MM.1S (cell line): ENCODE measurements around the gene GRIN3A.

Source experiments
- DNase-seq: peaks from one replicate; pipeline ENCODE4 v3.0.0-alpha.2; 2015
- H2AFZ ChIP-seq: fragments of 300-600 bp; sonication (generic); 2 replicates; pipeline ENCODE4 v1.6.0; 2016; ENCODE audit warnings: antibody characterized with exemption, low read length
- H3F3A ChIP-seq: fragments of 300-600 bp; sonication (generic); 2 replicates; pipeline ENCODE4 v1.6.1; 2016; ENCODE audit warnings: mild to moderate bottlenecking, antibody characterized with exemption, low read length, moderate library complexity, mixed read lengths; ENCODE audit not compliant: insufficient read depth
- H3K27ac ChIP-seq: fragments of 300-600 bp; sonication (generic); 2 replicates; pipeline ENCODE4 v1.5.1; 2016; ENCODE audit warnings: mild to moderate bottlenecking, low read length
- H3K27me3 ChIP-seq: fragments of 300-600 bp; sonication (generic); replicated peaks from 2 replicates; pipeline ENCODE4 v1.6.0; 2016; ENCODE audit warnings: low read length; ENCODE audit not compliant: insufficient read depth
- H3K36me3 ChIP-seq: fragments of 300-600 bp; sonication (generic); replicated peaks from 2 replicates; pipeline ENCODE4 v1.6.1; 2016; ENCODE audit warnings: mild to moderate bottlenecking, low read length, mixed read lengths; ENCODE audit not compliant: insufficient read depth
- H3K4me1 ChIP-seq: fragments of 300-600 bp; sonication (generic); 2 replicates; pipeline ENCODE4 v1.6.1; 2016; ENCODE audit warnings: low read length, mixed read lengths
- H3K4me2 ChIP-seq: fragments of 300-600 bp; sonication (generic); 2 replicates; pipeline ENCODE4 v1.6.0; 2016; ENCODE audit warnings: low read depth, low read length
- H3K4me3 ChIP-seq: fragments of 300-600 bp; sonication (generic); 2 replicates; pipeline ENCODE4 v1.5.1; 2016; ENCODE audit warnings: low read length, mixed read lengths
- H3K79me2 ChIP-seq: fragments of 300-600 bp; sonication (generic); 2 replicates; pipeline ENCODE4 v1.6.1; 2016; ENCODE audit warnings: mixed run types, low read length, mixed read lengths
- H3K9ac ChIP-seq: fragments of 300-600 bp; sonication (generic); 2 replicates; pipeline ENCODE4 v1.6.1; 2016; ENCODE audit warnings: low read length, mixed read lengths
- H3K9me2 ChIP-seq: fragments of 300-600 bp; sonication (generic); replicated peaks from 2 replicates; pipeline ENCODE4 v1.6.1; 2016; ENCODE audit warnings: mild to moderate bottlenecking, low read length, mixed read lengths; ENCODE audit not compliant: insufficient read depth
- H3K9me3 ChIP-seq: fragments of 300-600 bp; sonication (generic); replicated peaks from 2 replicates; pipeline ENCODE4 v1.6.1; 2016; ENCODE audit warnings: mild to moderate bottlenecking, low read length, mixed read lengths; ENCODE audit not compliant: insufficient read depth
- H4K20me1 ChIP-seq: fragments of 300-600 bp; sonication (generic); 2 replicates; pipeline ENCODE4 v1.6.1; 2016; ENCODE audit warnings: mild to moderate bottlenecking, low read length, moderate library complexity, mixed read lengths; ENCODE audit not compliant: insufficient read depth
- EZH2 ChIP-seq: fragments of 300-600 bp; sonication (generic); optimal IDR thresholded peaks from 2 replicates; pipeline ENCODE3; 2017; ENCODE audit warnings: low read depth, mild to moderate bottlenecking, antibody characterized with exemption, low read length, mixed read lengths
- EZH2phosphoT487 ChIP-seq: fragments of 300-600 bp; sonication (generic); IDR thresholded peaks from 2 replicates; pipeline ENCODE4 v1.6.1; 2018; ENCODE audit warnings: antibody characterized with exemption, low read length
- TF ChIP-seq, protein P1 (sequence below): fragments of 300-600 bp; sonication (generic); IDR thresholded peaks from 2 replicates; pipeline ENCODE4 v1.5.1; 2016; ENCODE audit warnings: antibody characterized with exemption, low read length, mixed read lengths

The GRIN3A gene

GRCh38 chr9:101751895-101752294, 13.4 kb upstream of the GRIN3A start:
- H3F3A ChIP-seq: no peaks in the 10 kb centered on the region
- TF ChIP-seq, protein P1, sequence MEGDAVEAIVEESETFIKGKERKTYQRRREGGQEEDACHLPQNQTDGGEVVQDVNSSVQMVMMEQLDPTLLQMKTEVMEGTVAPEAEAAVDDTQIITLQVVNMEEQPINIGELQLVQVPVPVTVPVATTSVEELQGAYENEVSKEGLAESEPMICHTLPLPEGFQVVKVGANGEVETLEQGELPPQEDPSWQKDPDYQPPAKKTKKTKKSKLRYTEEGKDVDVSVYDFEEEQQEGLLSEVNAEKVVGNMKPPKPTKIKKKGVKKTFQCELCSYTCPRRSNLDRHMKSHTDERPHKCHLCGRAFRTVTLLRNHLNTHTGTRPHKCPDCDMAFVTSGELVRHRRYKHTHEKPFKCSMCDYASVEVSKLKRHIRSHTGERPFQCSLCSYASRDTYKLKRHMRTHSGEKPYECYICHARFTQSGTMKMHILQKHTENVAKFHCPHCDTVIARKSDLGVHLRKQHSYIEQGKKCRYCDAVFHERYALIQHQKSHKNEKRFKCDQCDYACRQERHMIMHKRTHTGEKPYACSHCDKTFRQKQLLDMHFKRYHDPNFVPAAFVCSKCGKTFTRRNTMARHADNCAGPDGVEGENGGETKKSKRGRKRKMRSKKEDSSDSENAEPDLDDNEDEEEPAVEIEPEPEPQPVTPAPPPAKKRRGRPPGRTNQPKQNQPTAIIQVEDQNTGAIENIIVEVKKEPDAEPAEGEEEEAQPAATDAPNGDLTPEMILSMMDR: no peak
- TF ChIP-seq EZH2: no peak
- TF ChIP-seq EZH2phosphoT487: no peak
- H3K4me2 ChIP-seq: no peak overlapping the region
- no peaks in the 10 kb centered on the region for H3K36me3 ChIP-seq
- no peak overlapping the region for H3K27ac ChIP-seq
- no peaks in the 10 kb centered on the region for H3K4me1 ChIP-seq
- H3K9ac ChIP-seq: no peak overlapping the region
- no peaks in the 10 kb centered on the region for H3K27me3 ChIP-seq
- no peak for DNase-seq
- H3K4me3 ChIP-seq: no peak overlapping the region
- no peaks in the 10 kb centered on the region for H3K9me3 ChIP-seq
- H3K9me2 ChIP-seq: no peaks in the 10 kb centered on the region
- H4K20me1 ChIP-seq: no peaks in the 10 kb centered on the region
- H2AFZ ChIP-seq: no peak overlapping the region
- H3K79me2 ChIP-seq: no peaks in the 10 kb centered on the region

DNA sequence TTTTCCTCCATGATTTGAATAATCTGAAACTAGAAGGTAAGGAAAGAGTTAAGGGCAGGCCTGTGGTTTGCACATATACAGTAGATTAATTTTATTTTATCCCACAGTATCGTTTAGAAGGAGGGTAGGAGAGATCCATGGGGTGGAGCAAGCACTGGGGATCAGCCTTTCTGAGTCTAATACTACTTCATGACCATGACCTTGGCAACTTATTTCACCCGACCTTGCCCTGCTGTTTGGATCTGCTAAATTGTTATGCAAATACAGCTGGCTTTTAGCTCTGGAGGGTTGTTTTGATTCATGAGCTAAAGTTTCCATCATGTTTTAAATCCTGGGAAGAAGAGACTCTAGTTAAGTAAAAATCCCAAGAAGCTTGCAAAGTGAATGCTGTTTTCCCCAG, 864 bp upstream of the GRIN3A start:
- H3K4me1 ChIP-seq: no peaks in the 10 kb centered on the region
- H3K27ac ChIP-seq: no peak overlapping the region
- H3F3A ChIP-seq: no peaks in the 10 kb centered on the region
- H3K9me3 ChIP-seq: no peaks in the 10 kb centered on the region
- H3K79me2 ChIP-seq: no peaks in the 10 kb centered on the region
- TF ChIP-seq EZH2: no peak
- H3K4me3 ChIP-seq: no peak overlapping the region
- no peaks in the 10 kb centered on the region for H4K20me1 ChIP-seq
- H2AFZ ChIP-seq: no peak overlapping the region
- no peak for DNase-seq
- H3K9me2 ChIP-seq: no peaks in the 10 kb centered on the region
- no peaks in the 10 kb centered on the region for H3K36me3 ChIP-seq
- no peak overlapping the region for H3K9ac ChIP-seq
- no peak overlapping the region for H3K4me2 ChIP-seq
- no peaks in the 10 kb centered on the region for H3K27me3 ChIP-seq

DNA sequence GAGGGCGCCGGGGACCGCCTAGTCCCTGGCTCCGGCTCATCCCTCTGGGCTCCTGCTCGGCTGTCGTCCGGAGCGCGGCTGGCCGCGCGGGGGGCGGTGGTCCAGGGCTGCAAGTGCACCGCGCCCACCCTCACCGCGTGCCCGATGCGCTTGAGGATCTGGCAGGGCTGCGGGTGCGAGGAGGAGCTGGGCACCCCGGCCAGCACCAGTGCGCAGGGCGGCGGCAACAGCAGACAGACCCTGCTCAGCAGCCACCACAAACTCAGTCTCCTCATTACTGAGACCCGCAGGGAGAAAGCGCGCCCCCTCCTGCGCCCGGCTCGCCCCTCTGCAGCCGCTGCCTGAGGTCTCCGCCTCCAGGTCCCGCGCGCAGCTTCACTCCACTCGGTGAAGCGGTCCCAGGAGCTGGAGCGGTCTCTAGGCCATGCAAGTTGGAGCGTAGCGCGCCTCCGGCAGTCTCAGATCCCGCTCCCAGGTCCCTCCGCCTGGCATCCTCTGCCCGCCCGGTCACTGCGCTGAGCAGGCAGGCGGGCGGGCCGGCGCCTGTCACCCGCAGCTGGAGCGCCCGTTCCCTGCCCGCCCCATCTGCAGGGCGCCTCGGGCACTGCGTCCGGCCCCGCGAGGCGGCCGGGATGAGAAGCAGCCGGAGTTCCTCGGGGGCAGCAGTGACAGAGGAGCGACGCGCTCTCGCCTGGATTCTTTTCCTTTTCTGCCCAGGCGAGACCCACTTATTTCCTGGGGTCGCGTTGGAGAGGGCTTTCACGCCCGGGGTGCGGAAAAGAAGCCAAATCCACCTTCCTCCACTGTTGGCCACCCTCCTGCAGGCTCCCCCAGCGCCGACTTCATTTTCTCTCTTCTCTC, 512 bp downstream of the GRIN3A start:
- Histone ChIP-seq H3K4me2 (no peak overlapping the region), H2AFZ (no peak overlapping the region)

More for the DNA sequence above, 512 bp downstream of the GRIN3A start:
- TF ChIP-seq, protein P1: no peak
- TF ChIP-seq EZH2phosphoT487 (no peak), EZH2 (no peak)
- no peaks in the 10 kb centered on the region for H3K79me2 ChIP-seq
- no peaks in the 10 kb centered on the region for H3K36me3 ChIP-seq
- H3K9ac ChIP-seq: no peak overlapping the region
- no peaks in the 10 kb centered on the region for H3K4me1 ChIP-seq
- no peaks in the 10 kb centered on the region for H3K9me2 ChIP-seq
- H3K9me3 ChIP-seq: no peaks in the 10 kb centered on the region
- no peak overlapping the region for H3K4me3 ChIP-seq
- DNase-seq: no peak
- no peaks in the 10 kb centered on the region for H3F3A ChIP-seq
- no peaks in the 10 kb centered on the region for H3K27me3 ChIP-seq
- H4K20me1 ChIP-seq: no peaks in the 10 kb centered on the region
- H3K27ac ChIP-seq: no peak overlapping the region
